Prostate gland (tissue), 2 donors: ENCODE measurements around the gene RAD51B. TPM values are rescaled to one million over a fixed set of nuclear protein-coding genes. Genes with fewer than 3 reads are reported as not detected.

Source experiments
- DNase-seq: peaks from one replicate; pipeline ENCODE4 v3.0.0-alpha.2; 2019; ENCODE audit warnings: low spot score
- H3K27ac ChIP-seq, 2 donors: fragments of 200-600 bp; sonication (generic); 2 replicates each; pipeline ENCODE4 v1.5.1; 2017 to 2019
- H3K27me3 ChIP-seq: fragments of 200-600 bp; sonication (generic); replicated peaks from 2 replicates; pipeline ENCODE4 v1.5.1; 2019; ENCODE audit not compliant: insufficient read depth
- H3K36me3 ChIP-seq, 2 donors: fragments of 200-600 bp; sonication (generic); 1 replicate in 1 of 2; 2 replicates in 1 of 2; pipeline versions ENCODE4 v1.5.1 to v1.8.1; 2017 to 2019
- H3K4me1 ChIP-seq: fragments of 200-600 bp; sonication (generic); replicated peaks from 2 replicates; pipeline ENCODE4 v1.5.1; 2019
- H3K4me3 ChIP-seq, 2 donors: fragments of 200-600 bp; sonication (generic); 2 replicates each; pipeline ENCODE4 v1.5.1; 2017 to 2019
- H3K9me3 ChIP-seq: fragments of 200-600 bp; sonication (generic); 2 replicates; pipeline ENCODE4 v1.5.1; 2017
- CTCF ChIP-seq, 4 experiments: fragments of 200-600 bp in 2 of 4; fragments of 450-650 bp in 2 of 4; sonication (generic) in 2 of 4; IDR thresholded peaks; 1 replicate in 3 of 4; 2 replicates in 1 of 4; pipeline ENCODE4 v1.5.1; 2016 to 2019; ENCODE audit warnings: antibody characterized with exemption in 4 of 4, mild to moderate bottlenecking in 2 of 4, moderate library complexity in 2 of 4
- POLR2A ChIP-seq: fragments of 450-650 bp; IDR thresholded peaks from one replicate; pipeline ENCODE4 v1.6.1; 2016; ENCODE audit warnings: antibody characterized with exemption, mild to moderate bottlenecking
- POLR2AphosphoS5 ChIP-seq: sonication (generic); formaldehyde crosslinking; IDR thresholded peaks from one replicate; pipeline ENCODE4 v1.6.1; 2017; ENCODE audit warnings: antibody characterized with exemption
- WGBS: methylation state at CpG from one replicate; pipeline ENCODE4 v1.1.5; 2018; 5-methylcytosine and 5-hydroxymethylcytosine counted together
- intact Hi-C: fragments of 100-400 bp; cut with DNase I; formaldehyde crosslinking; loops from one replicate; pipeline ENCODE4 v1.14.2; 2022
- total RNA-seq, 2 donors: library from RNA; depleted of rRNA; stranded (reverse); fragments of >200 nt; gene quantifications; one replicate each; pipeline ENCODE4 v1.1.0, GENCODE V29; 2016

The RAD51B gene
- total RNA-seq, 2 donors from 2014 or later, result 14.9 to 35.8 TPM

DNA sequence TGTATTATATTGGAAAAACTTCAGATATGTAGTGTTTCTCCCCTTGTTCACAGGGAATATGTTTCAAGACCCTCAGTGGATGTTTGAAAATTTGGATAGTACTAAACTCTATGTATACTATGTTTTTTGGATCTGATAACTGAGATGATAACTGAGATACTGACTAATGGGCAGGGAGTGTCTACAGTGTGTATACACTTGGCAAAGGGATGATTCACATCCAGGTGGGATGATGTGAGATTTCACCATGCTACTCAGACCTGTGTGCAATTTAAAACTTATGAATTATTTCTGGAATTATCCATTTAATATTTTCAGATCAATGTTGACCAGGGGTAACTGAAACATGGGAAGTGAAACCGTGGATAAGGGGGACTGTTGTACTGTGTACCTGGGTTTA lies 13.8 kb downstream of the RAD51B start:
- WGBS, result 93% methylated on average over 1 of the region's 1 CpG
- intact Hi-C loops, result no loop called here
- TF ChIP-seq POLR2A (no peak), CTCF (IDR thresholded peaks at IDR 0.05) (no peak), POLR2AphosphoS5 (no peak)

GRCh38 chr14:67835596-67835995 lies 16.0 kb downstream of the RAD51B start:
- Histone ChIP-seq H3K4me3 (no peak overlapping the region), H3K9me3 (no peaks in the 10 kb centered on the region), H3K27me3 (no peaks in the 10 kb centered on the region), H3K36me3 (no peaks in the 10 kb centered on the region), H3K27ac (no peak overlapping the region), H3K4me1 (no peaks in the 10 kb centered on the region)
- no peak for DNase-seq
- TF ChIP-seq CTCF (IDR thresholded peaks at IDR 0.05) (no peak), POLR2AphosphoS5 (no peak), POLR2A (no peak)
- intact Hi-C loops, result no loop called here

More for the DNA sequence above, 13.8 kb downstream of the RAD51B start:
- Histone ChIP-seq H3K9me3 (no peaks in the 10 kb centered on the region), H3K4me3 (no peak overlapping the region), H3K27me3 (no peaks in the 10 kb centered on the region), H3K4me1 (no peaks in the 10 kb centered on the region), H3K36me3 (no peaks in the 10 kb centered on the region), H3K27ac (no peak overlapping the region)
- no peak for DNase-seq

- intact Hi-C loops, result no loop called here
- Histone ChIP-seq H3K4me3 (no peak overlapping the region), H3K4me1 (no peaks in the 10 kb centered on the region), H3K9me3 (no peaks in the 10 kb centered on the region), H3K36me3 (no peaks in the 10 kb centered on the region), H3K27ac (no peak overlapping the region), H3K27me3 (no peaks in the 10 kb centered on the region)
- WGBS, result 14% methylated on average over 2 of the region's 2 CpGs
- peak; percentile 79 for TF ChIP-seq POLR2AphosphoS5
- TF ChIP-seq POLR2A, result no peak
- TF ChIP-seq CTCF (IDR thresholded peaks at IDR 0.05), result peak; percentile 40 to 91 (median 86)
- DNase-seq, result peak; percentile 79
These were observed 17.5 kb downstream of the RAD51B start for GRCh38 chr14:67837011-67837624.

- Histone ChIP-seq H3K4me3 (no peak overlapping the region), H3K36me3 (no peaks in the 10 kb centered on the region), H3K9me3 (no peaks in the 10 kb centered on the region), H3K27ac (no peak overlapping the region), H3K27me3 (no peaks in the 10 kb centered on the region), H3K4me1 (no peaks in the 10 kb centered on the region)
- intact Hi-C loops, result loop anchor here (10.0 kb wide), 1 partner anchor 979 kb away; no protein-coding TSS in a partner anchor
- 91% methylated on average over 17 of the region's 17 CpGs for WGBS
- TF ChIP-seq POLR2AphosphoS5 (no peak), POLR2A (no peak), CTCF (IDR thresholded peaks at IDR 0.05) (no peak)
- DNase-seq, result no peak
These were observed 26.5 kb downstream of the RAD51B start for GRCh38 chr14:67846029-67846610.
